DND-41 (cell line): ENCODE measurements around the gene PALD1.

Source experiments
- ATAC-seq: fragments of 200-7000 bp; cut with Tn5 transposase; 3 replicates; pipeline ENCODE4 v1.9.1; 2021; ENCODE audit warnings: low read depth; ENCODE audit not compliant: insufficient read depth
- DNase-seq: peaks from one replicate; pipeline ENCODE4 v3.0.0-alpha.2; 2020
- H2AFZ ChIP-seq: 2 replicates; pipeline ENCODE4 v1.6.0; 2012; ENCODE audit warnings: low read depth, low read length
- H3K27ac ChIP-seq: 2 replicates; pipeline ENCODE4 v1.5.1; 2012; ENCODE audit warnings: low read length, inconsistent platforms
- H3K27me3 ChIP-seq: fragments of 200-600 bp; sonication (generic); 2 replicates; pipeline ENCODE4 v1.6.0; 2012; ENCODE audit warnings: low read length, mild to moderate bottlenecking, inconsistent platforms; ENCODE audit not compliant: insufficient read depth, poor library complexity
- H3K36me3 ChIP-seq: 2 replicates; pipeline ENCODE4 v1.5.1; 2012; ENCODE audit warnings: low read length, inconsistent platforms; ENCODE audit not compliant: insufficient read depth
- H3K4me1 ChIP-seq: 2 replicates; pipeline ENCODE4 v1.5.1; 2012; ENCODE audit warnings: mild to moderate bottlenecking, low read length; ENCODE audit not compliant: insufficient read depth
- H3K4me2 ChIP-seq: 2 replicates; pipeline ENCODE4 v1.6.0; 2012; ENCODE audit warnings: mild to moderate bottlenecking, moderate library complexity, low read length, inconsistent platforms; ENCODE audit not compliant: insufficient read depth
- H3K4me3 ChIP-seq, 2 experiments: fragments of 200-600 bp in 1 of 2; shearing (Covaris generic) in 1 of 2; 2 replicates each; pipeline ENCODE4 v1.5.1; 2012 to 2016; ENCODE audit warnings: inconsistent platforms in 2 of 2, low read length in 2 of 2, mild to moderate bottlenecking in 2 of 2, low read depth in 1 of 2, moderate library complexity in 1 of 2
- H3K79me2 ChIP-seq: 2 replicates; pipeline ENCODE4 v1.6.0; 2012; ENCODE audit warnings: low read length, inconsistent platforms; ENCODE audit not compliant: insufficient read depth
- H3K9ac ChIP-seq: 2 replicates; pipeline ENCODE4 v1.6.0; 2012; ENCODE audit warnings: low read depth, mild to moderate bottlenecking, inconsistent platforms, low read length, moderate library complexity
- H3K9me3 ChIP-seq: 2 replicates; pipeline ENCODE4 v1.5.1; 2012; ENCODE audit warnings: low read length, moderate library complexity, mild to moderate bottlenecking, inconsistent platforms; ENCODE audit not compliant: insufficient read depth, severe bottlenecking
- H4K20me1 ChIP-seq: 2 replicates; pipeline ENCODE4 v1.6.0; 2012; ENCODE audit warnings: low read length; ENCODE audit not compliant: insufficient read depth
- CTCF ChIP-seq: IDR thresholded peaks from 2 replicates; pipeline ENCODE4 v1.5.1; 2012; ENCODE audit warnings: borderline replicate concordance, low read length, moderate library complexity, mild to moderate bottlenecking; ENCODE audit not compliant: poor library complexity, severe bottlenecking; ENCODE audit errors: extremely low read depth
- EZH2 ChIP-seq: IDR thresholded peaks from 3 replicates; pipeline ENCODE4 v1.6.1; 2012; ENCODE audit warnings: borderline replicate concordance, low read depth, mild to moderate bottlenecking, moderate library complexity, low read length, inconsistent platforms; ENCODE audit not compliant: severe bottlenecking

Gene PALD1

GRCh38 chr10:70456164-70456563 is 22.4 kb upstream of the PALD1 start:
- Histone ChIP-seq H3K36me3 (no peaks in the 10 kb centered on the region), H3K4me3 (no peak overlapping the region), H4K20me1 (0 out of 2 replicates have a peak, but pooled peaks cover 7% of the 10 kb centered on the region), H3K9me3 (no peaks in the 10 kb centered on the region), H3K4me1 (no peaks in the 10 kb centered on the region), H3K9ac (no peak overlapping the region), H3K27me3 (peaks cover 5% of the 10 kb centered on the region), H2AFZ (no peak overlapping the region), H3K79me2 (no peaks in the 10 kb centered on the region), H3K4me2 (no peak overlapping the region), H3K27ac (no peak overlapping the region)
- no peak for ATAC-seq
- no peak for TF ChIP-seq EZH2
- TF ChIP-seq CTCF, result no peak
- no peak for DNase-seq

DNA sequence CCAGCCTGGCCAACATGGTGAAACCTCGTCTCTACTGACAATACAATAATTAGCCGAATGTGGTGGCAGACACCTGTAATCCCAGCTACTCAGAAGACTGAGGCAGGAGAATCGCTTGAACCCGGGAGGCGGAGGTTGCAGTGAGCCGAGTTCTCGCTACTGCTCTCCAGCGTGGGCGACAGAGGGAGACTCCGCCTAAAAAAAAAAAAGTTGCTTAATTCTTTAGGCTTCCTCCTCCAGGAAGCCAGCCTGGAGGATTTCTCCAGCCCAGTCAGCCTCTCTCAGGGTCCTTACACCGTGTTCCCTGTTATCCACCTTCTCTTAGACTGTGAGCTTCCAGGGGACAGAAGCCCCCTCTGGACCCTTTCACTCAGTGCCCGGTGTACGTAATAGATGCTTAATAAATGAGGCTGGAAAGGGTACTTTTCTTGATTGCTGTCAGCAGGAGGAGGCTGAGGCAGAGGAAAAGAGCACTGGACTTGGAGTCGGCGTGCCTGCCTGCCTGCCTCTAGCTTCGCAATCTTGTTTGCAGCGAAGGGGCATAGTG is 20.7 kb upstream of the PALD1 start:
- Histone ChIP-seq H3K4me1 (no peaks in the 10 kb centered on the region), H2AFZ (no peak overlapping the region), H3K27ac (no peak overlapping the region), H3K4me3 (no peak overlapping the region), H3K36me3 (no peaks in the 10 kb centered on the region), H4K20me1 (0 out of 2 replicates have a peak, but pooled peaks cover 7% of the 10 kb centered on the region), H3K4me2 (no peak overlapping the region), H3K79me2 (no peaks in the 10 kb centered on the region), H3K27me3 (peaks cover 5% of the 10 kb centered on the region), H3K9me3 (no peaks in the 10 kb centered on the region), H3K9ac (no peak overlapping the region)
- TF ChIP-seq CTCF, result no peak
- no peak for TF ChIP-seq EZH2
- DNase-seq (no peak), ATAC-seq (no peak)

GRCh38 chr10:70458329-70459060 is 20.1 kb upstream of the PALD1 start:
- H3K4me3 ChIP-seq, result no peak overlapping the region
- no peak overlapping the region for H2AFZ ChIP-seq
- no peaks in the 10 kb centered on the region for H3K79me2 ChIP-seq
- ATAC-seq (no peak), DNase-seq (no peak)
- no peak overlapping the region for H3K4me2 ChIP-seq
- 0 out of 2 replicates have a peak, but pooled peaks cover 7% of the 10 kb centered on the region for H4K20me1 ChIP-seq
- H3K4me1 ChIP-seq, result no peaks in the 10 kb centered on the region
- H3K36me3 ChIP-seq, result no peaks in the 10 kb centered on the region
- peaks cover 5% of the 10 kb centered on the region for H3K27me3 ChIP-seq
- H3K9ac ChIP-seq, result no peak overlapping the region
- no peak for TF ChIP-seq EZH2
- no peak for TF ChIP-seq CTCF
- H3K27ac ChIP-seq, result no peak overlapping the region
- H3K9me3 ChIP-seq, result no peaks in the 10 kb centered on the region
